Lower leg skin (tissue), 3 donors: Measurements from ENCODE around the gene NR6A1.

ENCODE experiments used
- POLR2A ChIP-seq, 2 donors: fragments of 450-650 bp; IDR thresholded peaks; one replicate each; pipeline ENCODE4 v1.6.1; 2016 to 2017; ENCODE audit warnings: antibody characterized with exemption in 2 of 2, mild to moderate bottlenecking in 1 of 2, moderate library complexity in 1 of 2
- TF ChIP-seq, protein P1 (sequence below), 3 donors: fragments of 450-650 bp; IDR thresholded peaks; one replicate each; pipeline ENCODE4 v1.5.1; 2016; ENCODE audit warnings: antibody characterized with exemption in 3 of 3, mild to moderate bottlenecking in 3 of 3, moderate library complexity in 2 of 3

DNA sequence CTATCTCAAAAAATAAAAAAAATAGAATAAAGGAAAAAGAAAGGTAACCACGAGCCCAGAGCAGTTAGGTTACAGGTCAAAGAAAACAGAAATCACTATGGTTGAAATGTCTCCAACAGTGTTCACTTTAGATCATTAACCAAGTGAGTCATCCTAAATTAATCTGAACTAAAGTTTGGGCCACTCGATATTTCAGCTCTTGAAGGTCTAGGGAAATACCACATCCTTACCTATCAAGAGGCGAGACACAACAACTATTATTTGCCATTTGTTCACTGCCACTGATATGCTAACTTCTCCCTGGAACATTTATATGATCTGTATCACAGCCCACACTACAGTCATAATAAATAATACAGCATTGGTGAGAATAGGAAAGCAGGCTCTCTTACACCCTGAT lies 152.6 kb downstream of the NR6A1 start:
- TF ChIP-seq, protein P1, sequence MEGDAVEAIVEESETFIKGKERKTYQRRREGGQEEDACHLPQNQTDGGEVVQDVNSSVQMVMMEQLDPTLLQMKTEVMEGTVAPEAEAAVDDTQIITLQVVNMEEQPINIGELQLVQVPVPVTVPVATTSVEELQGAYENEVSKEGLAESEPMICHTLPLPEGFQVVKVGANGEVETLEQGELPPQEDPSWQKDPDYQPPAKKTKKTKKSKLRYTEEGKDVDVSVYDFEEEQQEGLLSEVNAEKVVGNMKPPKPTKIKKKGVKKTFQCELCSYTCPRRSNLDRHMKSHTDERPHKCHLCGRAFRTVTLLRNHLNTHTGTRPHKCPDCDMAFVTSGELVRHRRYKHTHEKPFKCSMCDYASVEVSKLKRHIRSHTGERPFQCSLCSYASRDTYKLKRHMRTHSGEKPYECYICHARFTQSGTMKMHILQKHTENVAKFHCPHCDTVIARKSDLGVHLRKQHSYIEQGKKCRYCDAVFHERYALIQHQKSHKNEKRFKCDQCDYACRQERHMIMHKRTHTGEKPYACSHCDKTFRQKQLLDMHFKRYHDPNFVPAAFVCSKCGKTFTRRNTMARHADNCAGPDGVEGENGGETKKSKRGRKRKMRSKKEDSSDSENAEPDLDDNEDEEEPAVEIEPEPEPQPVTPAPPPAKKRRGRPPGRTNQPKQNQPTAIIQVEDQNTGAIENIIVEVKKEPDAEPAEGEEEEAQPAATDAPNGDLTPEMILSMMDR (IDR thresholded peaks at IDR 0.05), result no peak
- no peak for TF ChIP-seq POLR2A (IDR thresholded peaks at IDR 0.05)
